GM10266 (cell line): ENCODE measurements around the gene SIX3.
A peak's percentile ranks its signal among the peaks of the same experiment; 100 is the strongest.

ENCODE experiments used
- DNase-seq: peaks from one replicate; pipeline ENCODE4 v3.0.0; 2012; ENCODE audit errors: extremely low spot score
- CTCF ChIP-seq: IDR thresholded peaks from 2 replicates; pipeline ENCODE4 v1.5.1; 2012; ENCODE audit warnings: mild to moderate bottlenecking, low read depth; ENCODE audit not compliant: control insufficient read depth, insufficient read depth; ENCODE audit errors: missing control alignments

Gene SIX3

GRCh38 chr2:44931198-44931780 is 10.2 kb upstream of the SIX3 start:
- no peak for TF ChIP-seq CTCF
- DNase-seq, result no peak

GRCh38 chr2:44932079-44932478 is 9.4 kb upstream of the SIX3 start:
- no peak for TF ChIP-seq CTCF
- DNase-seq, result peak; percentile 23

- DNase-seq, result peak; percentile 17
- no peak for TF ChIP-seq CTCF
Measured at GRCh38 chr2:44932564-44933392, 8.7 kb upstream of the SIX3 start.

- peak; percentile 24 for DNase-seq
- TF ChIP-seq CTCF, result no peak
Measured at GRCh38 chr2:44933434-44933951, 8.0 kb upstream of the SIX3 start.

- peak; percentile 22 for DNase-seq
- no peak for TF ChIP-seq CTCF
Measured at GRCh38 chr2:44934038-44934982, 7.2 kb upstream of the SIX3 start.

- peak; percentile 29 for DNase-seq
- TF ChIP-seq CTCF, result no peak
Measured at GRCh38 chr2:44934983-44935728, 6.3 kb upstream of the SIX3 start.
